Measurements from ENCODE around the gene SMAD7. TPM values are rescaled to one million over a fixed set of nuclear protein-coding genes. Genes with fewer than 3 reads are reported as not detected.

SMAD7 gene
- total and polyA plus RNA-seq, 9 donors: 9.1 to 16.8 (median 13.2) TPM

DNA sequence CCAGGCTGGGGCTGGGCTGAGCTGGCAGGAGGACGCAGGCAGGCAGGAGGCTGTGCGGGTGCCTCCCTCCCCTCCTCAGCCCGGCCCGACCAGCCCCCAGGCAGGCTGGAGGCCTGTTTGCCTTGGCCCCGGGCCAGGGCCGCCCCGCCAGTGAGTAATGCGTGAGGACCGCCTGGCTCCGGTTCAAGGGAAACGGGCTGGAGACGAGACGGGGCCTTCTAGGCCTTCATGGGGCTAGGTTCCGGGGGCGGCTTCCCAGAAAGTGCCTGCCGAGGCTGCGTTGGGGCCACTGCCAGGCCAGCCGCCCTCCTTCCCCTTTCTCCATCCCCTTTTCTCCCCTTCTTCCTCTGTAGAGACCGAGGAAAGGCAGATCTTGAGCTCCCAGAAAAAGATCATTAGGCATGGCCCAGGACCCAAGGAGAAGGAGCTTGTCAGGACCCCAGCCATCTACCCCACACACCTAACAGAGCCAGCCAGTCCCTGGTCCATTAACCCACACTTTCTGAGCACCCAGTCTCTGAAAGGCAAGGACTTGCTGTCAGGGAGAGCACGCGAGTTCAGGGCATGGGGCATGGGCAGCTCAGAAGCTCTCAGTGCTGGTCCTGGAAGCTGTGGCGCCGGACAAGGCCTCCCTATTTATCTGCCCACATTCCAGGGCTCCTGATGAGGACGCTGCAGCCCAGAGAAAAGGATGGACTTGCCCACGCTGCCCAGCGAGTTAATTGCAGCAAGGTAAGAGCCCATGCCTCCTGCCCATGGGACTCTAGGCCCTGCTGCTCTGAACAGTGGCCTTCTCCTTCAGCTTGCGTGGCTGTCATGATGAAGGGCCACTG is 48.5 kb downstream of the SMAD7 start:
- Histone ChIP-seq H3K4me1 (ENCODE audit: control insufficient read depth, insufficient read depth, low read length) (peaks cover 23% of the 10 kb centered on the region), H3K27ac (ENCODE audit: low read length) (peak overlapping the region; percentile 37), H3K36me3 (ENCODE audit: control insufficient read depth, insufficient read depth, low read length) (no peaks in the 10 kb centered on the region), H3K4me3 (ENCODE audit: low read length) (no peak overlapping the region), H3K27me3 (ENCODE audit: control insufficient read depth, insufficient read depth, low read length) (no peaks in the 10 kb centered on the region), H3K9me3 (replicated peaks; ENCODE audit: control insufficient read depth, low read depth, low read length) (peaks cover 9% of the 10 kb centered on the region)
- WGBS (ENCODE audit: insufficient coverage): 28% methylated on average over 26 of the region's 27 CpGs
- peak; percentile 89 for DNase-seq

- H3K9me3 ChIP-seq (replicated peaks; ENCODE audit: control insufficient read depth, low read depth, low read length): peaks cover 9% of the 10 kb centered on the region
- DNase-seq: no peak
- no peaks in the 10 kb centered on the region for H3K36me3 ChIP-seq (ENCODE audit: control insufficient read depth, insufficient read depth, low read length)
- H3K4me3 ChIP-seq (ENCODE audit: low read length): no peak overlapping the region
- 17% methylated on average over 2 of the region's 4 CpGs for WGBS (ENCODE audit: insufficient coverage)
- H3K27ac ChIP-seq (ENCODE audit: low read length): no peak overlapping the region
- peaks cover 25% of the 10 kb centered on the region for H3K4me1 ChIP-seq (ENCODE audit: control insufficient read depth, insufficient read depth, low read length)
- H3K27me3 ChIP-seq (ENCODE audit: control insufficient read depth, insufficient read depth, low read length): no peaks in the 10 kb centered on the region
Observed at GRCh38 chr18:48901145-48902022, 49.4 kb downstream of the SMAD7 start.

DNA sequence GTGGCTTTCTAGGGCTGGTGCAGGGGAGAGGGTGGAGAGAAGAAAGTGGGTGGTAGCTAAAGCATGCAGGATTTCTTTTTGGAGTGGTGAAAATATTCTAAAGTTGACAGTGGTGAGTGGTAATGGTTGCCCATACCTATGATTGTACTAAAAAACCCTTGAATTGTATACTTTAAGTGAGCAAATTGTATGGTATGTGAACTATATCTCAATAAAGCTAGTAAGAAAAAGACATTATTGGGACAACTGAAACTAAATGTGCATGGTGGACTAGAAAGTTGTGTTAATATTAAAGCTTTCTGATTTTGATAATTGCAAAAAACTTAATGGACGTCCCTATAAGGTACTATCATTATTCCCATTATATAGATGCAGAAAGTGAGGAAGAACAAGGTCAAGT is 50.3 kb downstream of the SMAD7 start:
- DNase-seq: no peak
- H3K4me1 ChIP-seq (ENCODE audit: control insufficient read depth, insufficient read depth, low read length): peaks cover 25% of the 10 kb centered on the region
- H3K27ac ChIP-seq (ENCODE audit: low read length): no peak overlapping the region
- no CpG with 5 or more reads among the region's 1 CpG for WGBS (ENCODE audit: insufficient coverage)
- H3K27me3 ChIP-seq (ENCODE audit: control insufficient read depth, insufficient read depth, low read length): no peaks in the 10 kb centered on the region
- H3K4me3 ChIP-seq (ENCODE audit: low read length): no peak overlapping the region
- no peaks in the 10 kb centered on the region for H3K36me3 ChIP-seq (ENCODE audit: control insufficient read depth, insufficient read depth, low read length)
- peaks cover 9% of the 10 kb centered on the region for H3K9me3 ChIP-seq (replicated peaks; ENCODE audit: control insufficient read depth, low read depth, low read length)

DNA sequence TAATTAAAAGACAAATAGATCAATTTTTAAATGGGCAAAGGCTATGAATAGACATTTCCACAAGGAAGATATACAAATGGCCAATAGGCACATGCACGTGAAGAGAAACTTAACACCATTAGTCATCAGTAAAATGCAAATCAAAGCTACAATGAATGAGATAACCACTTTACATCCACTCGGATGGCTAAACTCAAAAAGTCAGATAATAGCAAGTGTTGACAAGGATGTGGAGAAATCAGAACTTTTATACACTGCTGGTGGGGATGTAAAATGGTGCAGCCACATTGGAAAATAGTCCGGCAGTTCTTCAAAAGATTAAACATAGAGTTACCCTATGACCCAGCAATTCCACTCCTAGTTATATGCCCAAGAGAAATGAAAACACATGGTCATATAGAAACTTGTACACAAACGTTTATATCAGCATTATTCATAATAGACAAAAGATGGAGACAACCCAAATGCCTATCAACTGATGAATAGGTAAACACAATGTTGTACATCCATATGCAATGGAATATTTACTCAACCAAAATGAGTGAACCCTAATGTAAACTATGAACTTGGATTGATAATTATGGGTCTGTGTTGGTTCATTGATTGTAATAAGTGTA is 51.1 kb downstream of the SMAD7 start:
- no peaks in the 10 kb centered on the region for H3K36me3 ChIP-seq (ENCODE audit: control insufficient read depth, insufficient read depth, low read length)
- H3K9me3 ChIP-seq (replicated peaks; ENCODE audit: control insufficient read depth, low read depth, low read length): peaks cover 3% of the 10 kb centered on the region
- DNase-seq: no peak
- no CpG with 5 or more reads among the region's 4 CpGs for WGBS (ENCODE audit: insufficient coverage)
- H3K4me1 ChIP-seq (ENCODE audit: control insufficient read depth, insufficient read depth, low read length): peaks cover 25% of the 10 kb centered on the region
- no peak overlapping the region for H3K4me3 ChIP-seq (ENCODE audit: low read length)
- no peak overlapping the region for H3K27ac ChIP-seq (ENCODE audit: low read length)
- H3K27me3 ChIP-seq (ENCODE audit: control insufficient read depth, insufficient read depth, low read length): no peaks in the 10 kb centered on the region

DNA sequence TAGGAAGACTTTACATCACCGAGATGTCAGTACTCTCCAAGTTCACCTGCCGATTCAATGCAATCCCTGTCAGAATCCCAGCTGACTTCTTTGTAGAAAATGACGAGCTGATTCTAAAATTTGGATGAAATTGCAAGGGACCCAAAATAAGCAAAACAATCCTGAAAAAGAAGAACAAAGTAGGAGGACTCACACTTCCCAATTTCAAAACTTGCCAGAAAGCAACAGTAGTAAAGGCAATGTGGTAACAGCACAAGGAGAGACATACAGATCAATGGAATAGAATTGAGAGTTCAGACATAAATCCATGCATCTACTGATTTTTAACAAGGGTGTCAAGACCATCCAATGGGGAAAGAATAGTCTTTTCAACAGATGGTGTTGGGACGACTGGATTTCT is 52.2 kb downstream of the SMAD7 start:
- H3K36me3 ChIP-seq (ENCODE audit: control insufficient read depth, insufficient read depth, low read length): no peaks in the 10 kb centered on the region
- peaks cover 30% of the 10 kb centered on the region for H3K4me1 ChIP-seq (ENCODE audit: control insufficient read depth, insufficient read depth, low read length)
- no peak overlapping the region for H3K4me3 ChIP-seq (ENCODE audit: low read length)
- no peak for DNase-seq
- no CpG with 5 or more reads among the region's 4 CpGs for WGBS (ENCODE audit: insufficient coverage)
- H3K9me3 ChIP-seq (replicated peaks; ENCODE audit: control insufficient read depth, low read depth, low read length): no peaks in the 10 kb centered on the region
- H3K27ac ChIP-seq (ENCODE audit: low read length): no peak overlapping the region
- H3K27me3 ChIP-seq (ENCODE audit: control insufficient read depth, insufficient read depth, low read length): peaks cover under 1% of the 10 kb centered on the region

GRCh38 chr18:48897531-48897930 is 53.2 kb downstream of the SMAD7 start:
- H3K36me3 ChIP-seq (ENCODE audit: control insufficient read depth, insufficient read depth, low read length): no peaks in the 10 kb centered on the region
- H3K9me3 ChIP-seq (replicated peaks; ENCODE audit: control insufficient read depth, low read depth, low read length): no peaks in the 10 kb centered on the region
- no peak overlapping the region for H3K4me3 ChIP-seq (ENCODE audit: low read length)
- 52% methylated on average over 3 of the region's 5 CpGs for WGBS (ENCODE audit: insufficient coverage)
- H3K27me3 ChIP-seq (ENCODE audit: control insufficient read depth, insufficient read depth, low read length): peaks cover 2% of the 10 kb centered on the region
- peaks cover 27% of the 10 kb centered on the region for H3K4me1 ChIP-seq (ENCODE audit: control insufficient read depth, insufficient read depth, low read length)
- DNase-seq: no peak
- no peak overlapping the region for H3K27ac ChIP-seq (ENCODE audit: low read length)

DNA sequence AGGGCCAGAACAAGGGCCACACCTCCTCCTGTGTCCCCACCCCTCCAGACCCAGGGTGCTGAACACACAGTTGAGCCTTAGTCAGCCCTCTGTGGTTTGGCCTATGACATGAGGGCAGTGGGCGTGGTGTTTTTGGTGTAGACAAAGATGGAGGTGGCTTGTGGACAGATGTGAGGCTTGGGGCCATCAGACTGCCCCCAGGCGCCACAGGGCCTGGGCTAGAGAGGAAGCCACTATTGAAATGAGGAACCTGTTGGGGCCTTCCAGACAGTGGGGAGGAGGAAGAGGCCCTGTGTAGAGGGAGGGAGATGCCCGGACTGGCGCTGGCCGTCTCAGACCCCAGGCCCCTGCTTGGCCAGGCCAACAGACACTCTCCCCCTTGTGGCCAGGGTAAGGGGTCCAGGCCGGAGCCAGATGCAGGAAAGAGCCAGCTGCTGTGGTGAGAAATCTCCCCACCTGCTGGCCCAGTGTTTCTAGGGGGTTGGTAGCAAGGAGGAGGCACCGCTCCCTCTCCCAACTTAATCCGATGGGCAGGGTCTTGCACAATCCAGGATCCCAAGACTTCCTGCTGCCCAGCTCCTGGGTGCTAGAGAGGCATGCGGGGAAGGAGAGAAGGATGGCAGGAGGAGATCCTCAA is 53.8 kb downstream of the SMAD7 start:
- Histone ChIP-seq H3K27me3 (ENCODE audit: control insufficient read depth, insufficient read depth, low read length) (peaks cover 2% of the 10 kb centered on the region), H3K4me3 (ENCODE audit: low read length) (no peak overlapping the region), H3K27ac (ENCODE audit: low read length) (no peak overlapping the region), H3K36me3 (ENCODE audit: control insufficient read depth, insufficient read depth, low read length) (no peaks in the 10 kb centered on the region), H3K4me1 (ENCODE audit: control insufficient read depth, insufficient read depth, low read length) (peaks cover 22% of the 10 kb centered on the region), H3K9me3 (replicated peaks; ENCODE audit: control insufficient read depth, low read depth, low read length) (no peaks in the 10 kb centered on the region)
- DNase-seq: peak; percentile 74
- 77% methylated on average over 3 of the region's 9 CpGs for WGBS (ENCODE audit: insufficient coverage)

DNA sequence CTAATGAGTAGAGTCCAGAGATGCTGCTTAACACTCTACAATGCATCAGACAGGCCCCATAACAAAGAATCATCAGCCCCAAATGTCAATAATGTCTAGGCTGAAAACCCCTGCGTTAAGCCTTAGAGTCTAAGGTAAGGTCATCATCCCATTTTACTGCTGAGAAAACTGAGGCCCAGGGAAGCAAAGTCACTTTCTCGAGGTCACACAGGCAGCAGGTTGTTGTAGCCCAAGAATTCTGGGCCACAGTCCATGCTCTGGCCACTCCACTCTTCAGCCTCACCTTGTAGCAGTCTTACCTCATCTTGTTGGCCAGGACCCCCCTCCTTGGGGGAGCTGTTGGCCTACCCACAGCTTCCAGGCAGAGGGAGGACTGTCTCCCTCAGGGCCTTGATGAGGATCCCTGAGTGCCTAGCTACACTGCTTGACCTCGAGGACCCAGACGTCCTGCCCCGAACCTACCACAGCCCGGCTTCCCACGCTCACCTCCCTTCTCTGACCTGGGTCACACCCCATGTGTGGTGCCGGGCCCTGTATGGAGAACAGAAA is 54.4 kb downstream of the SMAD7 start:
- Histone ChIP-seq H3K4me3 (ENCODE audit: low read length) (no peak overlapping the region), H3K27ac (ENCODE audit: low read length) (no peak overlapping the region), H3K27me3 (ENCODE audit: control insufficient read depth, insufficient read depth, low read length) (peaks cover 2% of the 10 kb centered on the region), H3K36me3 (ENCODE audit: control insufficient read depth, insufficient read depth, low read length) (no peaks in the 10 kb centered on the region), H3K9me3 (replicated peaks; ENCODE audit: control insufficient read depth, low read depth, low read length) (no peaks in the 10 kb centered on the region), H3K4me1 (ENCODE audit: control insufficient read depth, insufficient read depth, low read length) (peaks cover 16% of the 10 kb centered on the region)
- DNase-seq: no peak
- 71% methylated on average over 7 of the region's 8 CpGs for WGBS (ENCODE audit: insufficient coverage)

GRCh38 chr18:48894799-48895346 is 55.9 kb downstream of the SMAD7 start:
- WGBS (ENCODE audit: insufficient coverage): 80% methylated on average over 4 of the region's 5 CpGs
- Histone ChIP-seq H3K4me3 (ENCODE audit: low read length) (no peak overlapping the region), H3K27ac (ENCODE audit: low read length) (no peak overlapping the region), H3K27me3 (ENCODE audit: control insufficient read depth, insufficient read depth, low read length) (peaks cover 2% of the 10 kb centered on the region), H3K36me3 (ENCODE audit: control insufficient read depth, insufficient read depth, low read length) (no peaks in the 10 kb centered on the region), H3K9me3 (replicated peaks; ENCODE audit: control insufficient read depth, low read depth, low read length) (no peaks in the 10 kb centered on the region), H3K4me1 (ENCODE audit: control insufficient read depth, insufficient read depth, low read length) (peaks cover 17% of the 10 kb centered on the region)
- no peak for DNase-seq

Measured in muscle of leg (tissue), 11 donors.